Endothelial cell of umbilical vein (primary cell): Measurements from ENCODE around the gene TBK1.

ENCODE experiments used
- CTCF ChIP-seq, 2 donors: IDR thresholded peaks; 1 replicate in 1 of 2; 2 replicates in 1 of 2; pipeline ENCODE4 v1.5.1; 2011; ENCODE audit warnings: low read length in 2 of 2, mild to moderate bottlenecking in 2 of 2, moderate library complexity in 2 of 2, control low read depth in 1 of 2, inconsistent platforms in 1 of 2, low read depth in 1 of 2; ENCODE audit not compliant: insufficient read depth in 1 of 2; ENCODE audit errors: extremely low read depth in 1 of 2
- EZH2 ChIP-seq: IDR thresholded peaks from 2 replicates; pipeline ENCODE4 v1.6.1; 2012; ENCODE audit warnings: borderline replicate concordance, low read depth, mild to moderate bottlenecking, moderate library complexity, low read length, inconsistent platforms; ENCODE audit not compliant: severe bottlenecking
- FOS ChIP-seq: IDR thresholded peaks from 2 replicates; pipeline ENCODE4 v1.6.1; 2011; ENCODE audit warnings: mild to moderate bottlenecking, low read length, moderate library complexity, borderline replicate concordance; ENCODE audit not compliant: insufficient read depth
- GATA2 ChIP-seq: IDR thresholded peaks from 2 replicates; pipeline ENCODE4 v1.7.0; 2011; ENCODE audit warnings: low read depth, mild to moderate bottlenecking, moderate library complexity, mixed read lengths, low read length; ENCODE audit not compliant: insufficient read length, insufficient read depth
- JUN ChIP-seq: IDR thresholded peaks from 2 replicates; pipeline ENCODE4 v1.6.1; 2011; ENCODE audit warnings: borderline replicate concordance, low read depth; ENCODE audit not compliant: insufficient read length, insufficient read depth
- MAX ChIP-seq: IDR thresholded peaks from 2 replicates; pipeline ENCODE4 v1.6.1; 2011; ENCODE audit not compliant: insufficient read depth, insufficient read length
- MYC ChIP-seq: IDR thresholded peaks from one replicate; pipeline ENCODE4 v1.6.1; 2011; ENCODE audit warnings: mild to moderate bottlenecking, low read depth, low read length
- POLR2A ChIP-seq: IDR thresholded peaks from 2 replicates; pipeline ENCODE4 v1.6.1; 2012; ENCODE audit warnings: low read depth, mild to moderate bottlenecking, control low read depth, low read length
- POLR2AphosphoS5 ChIP-seq: IDR thresholded peaks from 2 replicates; pipeline ENCODE4 v1.6.1; 2012; ENCODE audit warnings: low read depth, mild to moderate bottlenecking, control low read depth, low read length, moderate library complexity; ENCODE audit not compliant: insufficient read depth

- no peak for TF ChIP-seq POLR2AphosphoS5
- no peak for TF ChIP-seq CTCF (IDR thresholded peaks at IDR 0.05; ENCODE audit: extremely low read depth in 1 of 2, insufficient read depth in 1 of 2, low read depth in 1 of 2, low read length in 2 of 2)
- TF ChIP-seq EZH2 = no peak
- TF ChIP-seq POLR2A = no peak
- no peak for TF ChIP-seq MYC
- TF ChIP-seq GATA2 = no peak
- TF ChIP-seq JUN = no peak
- TF ChIP-seq FOS = no peak
- no peak for TF ChIP-seq MAX
Observed at GRCh38 chr12:64544371-64545080, 92.6 kb downstream of the TBK1 start.
